Fibroblast of mammary gland (primary cell): Measurements from ENCODE around the gene CST7.
"Not testable (repeated sequence)": the region's sequence is repeated elsewhere in the genome, so short reads cannot be mapped to it uniquely, and the experiment has no call there.

Experiments used
- DNase-seq: peaks from one replicate; pipeline ENCODE4 v3.0.0-alpha.2; 2010; ENCODE audit warnings: low read depth
- H3K4me3 ChIP-seq: 2 replicates; pipeline ENCODE4 v1.5.1; 2011; ENCODE audit warnings: low read depth, mild to moderate bottlenecking, low read length, moderate library complexity; ENCODE audit not compliant: control insufficient read depth
- TF ChIP-seq, protein P1 (sequence below): conservative IDR thresholded peaks from 2 replicates; pipeline ENCODE4 v1.5.1; 2011; ENCODE audit warnings: low read depth, low read length, inconsistent platforms; ENCODE audit not compliant: control insufficient read depth, insufficient read depth

The CST7 gene

DNA sequence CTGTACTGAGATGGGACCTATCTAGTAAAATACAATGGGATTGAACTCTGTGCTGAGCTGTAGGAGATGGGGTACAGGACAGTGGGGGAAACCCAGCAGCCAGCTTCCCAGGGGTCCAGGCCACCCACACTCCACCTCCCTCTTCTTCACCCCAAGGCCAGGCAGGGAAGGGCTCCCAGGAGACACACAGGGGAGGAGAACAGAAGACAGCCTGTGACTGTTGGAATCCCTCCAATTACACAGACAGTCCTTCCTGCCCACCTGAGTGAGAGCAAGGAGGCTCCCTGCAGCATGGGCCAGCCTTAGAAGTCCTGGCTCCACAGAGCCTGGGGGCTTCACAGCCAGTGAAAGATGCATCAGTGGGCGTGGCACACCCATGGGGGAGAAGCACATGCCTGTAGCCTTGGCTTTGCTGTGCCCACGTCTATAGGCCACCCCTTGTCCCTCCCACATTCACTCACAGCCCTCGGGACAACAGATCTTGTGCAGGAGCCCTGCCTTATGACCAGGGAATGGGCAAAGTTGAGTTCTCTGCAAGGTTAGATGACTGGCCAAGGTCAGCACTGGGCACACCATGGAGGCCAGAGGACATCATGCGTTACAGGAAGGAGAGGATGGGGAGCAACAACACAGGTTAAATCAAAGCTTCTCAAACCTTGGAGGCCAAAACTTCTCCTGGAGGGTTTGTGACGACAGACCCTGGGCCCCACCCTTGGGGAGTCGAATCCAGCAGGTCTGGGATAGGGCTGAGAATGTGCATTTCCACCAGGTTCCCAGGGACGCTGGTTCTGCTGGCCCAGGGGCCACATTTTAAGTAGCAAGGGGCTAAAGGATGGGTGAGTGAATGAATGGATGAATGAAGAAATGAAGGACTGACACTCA lies 12.3 kb upstream of the CST7 start:
- no peak overlapping the region for H3K4me3 ChIP-seq
- TF ChIP-seq, protein P1, sequence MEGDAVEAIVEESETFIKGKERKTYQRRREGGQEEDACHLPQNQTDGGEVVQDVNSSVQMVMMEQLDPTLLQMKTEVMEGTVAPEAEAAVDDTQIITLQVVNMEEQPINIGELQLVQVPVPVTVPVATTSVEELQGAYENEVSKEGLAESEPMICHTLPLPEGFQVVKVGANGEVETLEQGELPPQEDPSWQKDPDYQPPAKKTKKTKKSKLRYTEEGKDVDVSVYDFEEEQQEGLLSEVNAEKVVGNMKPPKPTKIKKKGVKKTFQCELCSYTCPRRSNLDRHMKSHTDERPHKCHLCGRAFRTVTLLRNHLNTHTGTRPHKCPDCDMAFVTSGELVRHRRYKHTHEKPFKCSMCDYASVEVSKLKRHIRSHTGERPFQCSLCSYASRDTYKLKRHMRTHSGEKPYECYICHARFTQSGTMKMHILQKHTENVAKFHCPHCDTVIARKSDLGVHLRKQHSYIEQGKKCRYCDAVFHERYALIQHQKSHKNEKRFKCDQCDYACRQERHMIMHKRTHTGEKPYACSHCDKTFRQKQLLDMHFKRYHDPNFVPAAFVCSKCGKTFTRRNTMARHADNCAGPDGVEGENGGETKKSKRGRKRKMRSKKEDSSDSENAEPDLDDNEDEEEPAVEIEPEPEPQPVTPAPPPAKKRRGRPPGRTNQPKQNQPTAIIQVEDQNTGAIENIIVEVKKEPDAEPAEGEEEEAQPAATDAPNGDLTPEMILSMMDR: no peak
- DNase-seq: no peak

DNA sequence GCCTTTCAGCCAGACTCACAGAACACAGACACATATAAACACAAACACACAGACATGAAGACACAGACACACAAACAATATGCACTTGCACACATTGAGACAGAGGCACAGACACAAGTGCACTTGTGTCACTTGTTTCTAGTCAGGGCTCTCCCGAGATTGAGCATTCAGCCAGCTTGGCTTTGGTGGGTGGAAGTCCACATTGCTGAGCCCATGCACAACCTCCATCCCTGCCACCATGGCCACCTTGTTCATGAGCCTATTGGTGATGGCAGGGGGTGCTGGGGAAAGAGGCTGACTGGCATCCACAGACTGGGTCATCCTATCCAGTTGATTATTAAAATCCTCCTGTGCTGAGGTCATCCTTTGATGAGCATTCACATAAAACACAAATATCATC lies 11.5 kb upstream of the CST7 start:
- TF ChIP-seq, protein P1: no peak
- DNase-seq: no peak
- H3K4me3 ChIP-seq: no peak overlapping the region

DNA sequence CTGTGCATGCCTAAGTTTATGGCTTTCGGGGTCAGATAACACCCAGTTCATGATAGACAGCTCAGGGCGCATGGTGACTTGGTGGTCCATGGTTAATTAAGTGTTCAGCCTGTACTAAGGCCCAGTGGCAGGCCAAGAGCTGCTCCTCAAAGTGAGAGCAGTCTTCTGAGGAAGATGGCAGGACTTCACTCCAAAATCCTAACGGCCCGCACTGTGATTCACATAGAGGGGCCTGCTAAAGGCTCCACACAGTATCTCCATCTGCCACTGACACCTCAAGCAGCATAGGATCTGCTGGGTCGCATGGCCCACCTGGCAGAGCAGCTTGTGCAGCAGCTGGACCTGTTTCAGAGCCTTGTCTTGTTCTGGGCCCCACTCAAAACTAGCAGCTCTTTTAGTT lies 10.6 kb upstream of the CST7 start:
- TF ChIP-seq, protein P1: no peak
- no peak for DNase-seq

DNA sequence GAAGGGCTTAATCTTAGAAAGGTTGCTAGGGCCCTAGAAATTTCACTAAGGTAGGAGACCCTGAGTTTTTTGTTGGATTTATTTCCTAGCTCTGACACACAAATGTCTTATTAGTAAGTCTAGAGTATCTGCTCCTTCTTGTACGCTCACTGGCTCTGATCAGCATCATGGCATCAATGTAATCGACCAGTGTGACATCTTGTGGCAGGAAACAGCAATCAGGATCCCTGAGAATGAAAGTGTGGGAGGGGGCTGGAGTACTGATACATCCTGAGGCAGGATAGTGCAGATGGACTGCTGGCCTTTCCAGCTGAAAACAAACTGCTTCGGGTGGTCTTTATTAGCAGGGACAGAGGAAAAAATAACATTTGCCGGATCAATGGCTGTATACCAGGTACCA lies 10.0 kb upstream of the CST7 start:
- TF ChIP-seq, protein P1: no peak
- no peak for DNase-seq
- H3K4me3 ChIP-seq: no peak overlapping the region

More for the DNA sequence above, 10.6 kb upstream of the CST7 start:
- no peak overlapping the region for H3K4me3 ChIP-seq

DNA sequence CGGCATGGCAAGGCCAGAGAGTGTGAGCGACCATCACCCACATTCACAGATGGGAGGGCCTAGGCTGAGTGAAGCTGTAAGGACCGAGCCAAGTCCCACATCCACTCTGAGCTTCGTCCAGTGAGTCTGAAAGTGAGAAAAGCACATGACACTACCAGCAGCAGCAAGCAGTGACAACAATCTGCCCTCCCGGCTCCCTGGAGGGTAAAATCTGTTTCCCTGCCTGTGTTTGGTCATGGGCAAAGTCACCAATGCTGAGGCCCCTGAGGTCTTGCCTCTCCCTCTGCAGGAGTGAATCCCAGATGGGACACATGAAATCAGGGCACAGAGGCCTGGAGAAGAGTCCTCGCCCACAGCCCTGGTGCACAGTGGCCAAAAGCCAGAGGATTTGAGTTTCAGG lies 6.4 kb upstream of the CST7 start:
- DNase-seq: no peak
- no peak overlapping the region for H3K4me3 ChIP-seq
- TF ChIP-seq, protein P1: no peak

DNA sequence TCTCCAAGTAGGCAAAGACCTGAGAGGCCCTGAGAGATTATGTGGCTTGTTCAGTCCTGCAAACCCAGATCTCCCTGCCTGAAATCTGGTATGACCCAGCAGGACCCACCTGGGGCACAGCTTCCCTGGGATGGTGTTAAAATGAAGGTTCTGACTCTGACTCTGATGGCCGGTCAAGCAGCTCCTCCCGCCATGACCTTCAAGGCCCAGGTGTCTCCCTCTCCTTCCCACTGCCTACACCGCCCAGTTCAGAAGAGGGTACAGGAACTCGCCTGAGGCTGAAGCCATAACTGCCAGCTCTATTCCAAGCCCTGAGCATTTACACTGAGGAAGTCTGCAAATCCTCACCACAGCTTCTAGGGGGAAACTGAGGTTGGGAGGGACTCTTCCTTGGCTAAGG lies 5.9 kb upstream of the CST7 start:
- H3K4me3 ChIP-seq: no peak overlapping the region
- TF ChIP-seq, protein P1: no peak
- no peak for DNase-seq

DNA sequence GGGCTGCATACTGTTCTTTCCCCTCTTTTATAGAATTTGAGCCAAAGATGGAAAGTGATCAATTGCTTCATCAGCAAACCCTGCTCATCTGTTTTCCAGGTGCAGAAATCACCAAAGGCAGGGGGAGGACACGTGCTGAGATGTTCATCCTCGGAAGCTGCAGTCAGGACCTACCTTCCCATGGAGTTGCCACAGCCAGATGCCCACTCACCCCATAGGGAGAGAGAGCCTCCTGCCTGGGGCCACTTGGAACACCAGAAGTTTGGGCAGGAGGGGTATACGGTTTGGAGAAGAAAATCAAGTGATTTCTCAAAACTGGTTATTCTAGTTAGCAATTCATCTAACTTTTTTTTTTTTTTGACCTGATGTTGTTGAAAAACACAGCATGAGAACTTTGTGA lies 5.3 kb upstream of the CST7 start:
- TF ChIP-seq, protein P1: no peak
- H3K4me3 ChIP-seq: no peak overlapping the region
- no peak for DNase-seq

DNA sequence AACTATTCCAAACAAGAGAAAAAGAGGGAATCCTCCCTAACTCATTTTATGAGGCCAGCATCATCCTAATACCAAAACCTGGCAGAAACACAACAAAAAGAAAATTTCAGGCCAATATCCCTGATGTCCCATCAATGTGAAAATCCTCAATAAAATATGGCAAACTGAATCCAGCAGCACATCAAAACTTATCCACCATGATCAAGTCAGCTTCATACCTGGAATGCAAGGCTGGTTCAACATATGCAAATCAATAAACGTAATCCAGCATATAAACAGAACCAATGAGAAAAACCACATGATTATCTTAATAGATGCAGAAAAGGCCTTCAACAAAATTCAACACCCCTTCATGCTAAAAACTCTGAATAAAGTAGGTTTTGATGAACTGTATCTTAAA lies 2.7 kb upstream of the CST7 start:
- DNase-seq, H3K4me3 ChIP-seq: not testable (repeated sequence)

DNA sequence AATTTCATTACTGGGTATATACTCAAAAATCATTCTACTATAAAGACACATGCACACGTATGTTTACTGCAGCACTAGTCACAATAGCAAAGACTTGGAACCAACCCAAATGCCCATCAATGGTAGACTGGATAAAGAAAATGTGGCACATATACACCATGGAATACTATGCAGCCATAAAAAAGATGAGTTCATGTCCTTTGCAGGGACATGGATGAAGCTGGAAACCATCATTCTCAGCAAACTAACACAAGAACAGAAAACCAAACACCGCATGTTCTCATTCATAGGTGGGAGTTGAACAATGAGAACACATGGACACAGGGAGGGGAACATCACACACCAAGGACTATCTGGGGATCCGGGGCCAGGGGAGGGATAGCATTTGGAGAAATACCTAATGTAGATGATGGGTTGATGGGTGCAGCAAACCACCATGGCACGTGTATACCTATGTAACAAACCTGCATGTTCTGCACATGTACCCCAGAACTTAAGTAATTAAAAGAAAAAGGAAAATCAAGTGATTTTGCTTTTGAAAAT lies 602 bp upstream of the CST7 start:
- not testable (repeated sequence) for DNase-seq, H3K4me3 ChIP-seq
